Measurements from ENCODE around the gene SIK2.

Gene SIK2

DNA sequence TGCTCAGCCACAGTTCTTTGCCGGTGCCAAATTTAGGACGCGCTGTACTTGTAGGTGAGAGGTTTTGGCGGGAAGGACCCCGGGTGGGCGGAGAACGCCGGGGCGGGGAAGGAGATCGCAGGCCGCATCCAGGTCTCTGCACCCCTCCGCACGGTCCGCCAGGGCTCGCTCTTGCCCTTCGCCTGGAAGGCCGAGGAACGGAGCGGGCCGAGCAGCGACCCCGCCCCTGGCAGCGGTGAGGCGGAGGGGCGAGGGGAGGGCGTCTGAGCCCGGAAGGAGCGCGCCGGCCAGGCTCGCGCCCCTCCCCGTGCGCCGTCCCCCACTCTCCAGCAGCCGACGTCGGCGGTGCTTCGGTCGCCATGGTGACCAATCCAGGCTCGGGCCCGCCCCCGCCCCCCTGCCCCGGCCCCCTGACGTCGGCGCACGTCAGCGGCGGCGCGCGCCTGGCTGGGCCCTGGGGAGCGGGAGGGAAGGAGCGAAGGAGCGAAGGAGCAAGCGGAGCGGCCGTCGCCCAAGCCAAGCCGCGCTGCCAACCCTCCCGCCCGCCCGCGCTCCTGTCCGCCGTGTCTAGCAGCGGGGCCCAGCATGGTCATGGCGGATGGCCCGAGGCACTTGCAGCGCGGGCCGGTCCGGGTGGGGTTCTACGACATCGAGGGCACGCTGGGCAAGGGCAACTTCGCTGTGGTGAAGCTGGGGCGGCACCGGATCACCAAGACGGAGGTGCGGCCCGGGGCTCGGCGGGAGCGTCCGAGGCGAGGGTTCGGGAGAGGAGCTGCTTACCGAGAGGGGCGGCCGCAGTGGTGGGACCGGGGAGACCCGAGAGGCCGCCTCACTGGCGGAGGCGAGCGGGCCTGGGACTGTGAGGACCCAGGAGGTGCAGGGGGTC lies at the start of gene SIK2:
TSS of gene SIK2 (plus strand) at position 471 of the 886 bp plus-strand sequence. CDS start at position 586, 115 bp downstream.
- DNase-seq: peak; percentile 92

GRCh38 chr11:111554532-111554931 lies 47.7 kb upstream of the SIK2 start:
- DNase-seq: no peak

- DNase-seq: no peak
Observed at GRCh38 chr11:111555255-111555654, 47.0 kb upstream of the SIK2 start.

GRCh38 chr11:111557425-111558111 lies 44.7 kb upstream of the SIK2 start:
- no peak for DNase-seq

DNA sequence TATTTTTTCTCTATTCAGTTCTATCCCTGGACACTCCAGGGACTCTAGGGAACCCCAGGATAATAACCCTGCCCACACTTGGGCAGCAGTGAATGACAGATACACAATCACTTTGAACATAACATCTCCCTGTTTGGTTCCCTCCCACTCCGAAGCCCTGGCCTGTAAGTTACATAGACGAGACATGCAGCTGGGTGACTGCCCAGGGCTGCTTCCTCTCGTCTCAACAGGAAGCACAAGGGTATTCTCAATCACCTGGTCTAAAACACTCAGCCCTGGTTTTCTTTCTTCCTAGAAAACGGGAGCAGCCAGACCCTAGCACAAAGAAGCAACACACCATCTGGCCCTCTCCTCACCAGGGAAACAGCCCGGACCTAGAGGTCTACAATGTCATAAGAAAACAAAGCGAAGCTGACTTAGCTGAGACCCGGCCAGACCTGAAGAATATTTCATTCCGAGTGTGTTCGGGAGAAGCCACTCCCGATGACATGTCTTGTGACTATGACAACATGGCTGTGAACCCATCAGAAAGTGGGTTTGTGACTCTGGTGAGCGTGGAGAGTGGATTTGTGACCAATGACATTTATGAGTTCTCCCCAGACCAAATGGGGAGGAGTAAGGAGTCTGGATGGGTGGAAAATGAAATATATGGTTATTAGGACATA lies 42.3 kb upstream of the SIK2 start:
- DNase-seq: no peak

DNA sequence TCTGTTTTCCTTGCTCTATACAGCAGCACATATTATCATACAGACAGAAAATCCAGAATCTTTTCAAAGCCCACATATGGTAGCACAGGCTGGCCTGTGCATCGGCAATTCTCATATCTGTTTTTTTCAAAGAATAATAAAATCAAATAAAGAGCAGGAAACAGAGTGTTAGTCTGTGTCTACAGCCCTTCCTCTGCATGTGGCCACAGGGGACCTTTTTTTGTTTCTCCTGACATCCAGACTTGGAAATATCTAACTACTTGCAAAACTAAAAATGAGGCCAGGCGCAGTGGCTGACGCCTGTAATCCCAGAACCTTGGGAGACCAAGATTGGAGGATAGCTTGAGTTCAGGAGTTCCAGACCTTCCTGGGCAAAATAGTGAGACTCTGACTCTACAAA lies 41.4 kb upstream of the SIK2 start:
- DNase-seq: no peak

GRCh38 chr11:111561306-111561705 lies 40.9 kb upstream of the SIK2 start:
- DNase-seq: no peak

- no peak for DNase-seq
Observed at GRCh38 chr11:111561791-111562325, 40.4 kb upstream of the SIK2 start.

GRCh38 chr11:111562692-111563389 lies 39.4 kb upstream of the SIK2 start:
- DNase-seq: no peak

DNA sequence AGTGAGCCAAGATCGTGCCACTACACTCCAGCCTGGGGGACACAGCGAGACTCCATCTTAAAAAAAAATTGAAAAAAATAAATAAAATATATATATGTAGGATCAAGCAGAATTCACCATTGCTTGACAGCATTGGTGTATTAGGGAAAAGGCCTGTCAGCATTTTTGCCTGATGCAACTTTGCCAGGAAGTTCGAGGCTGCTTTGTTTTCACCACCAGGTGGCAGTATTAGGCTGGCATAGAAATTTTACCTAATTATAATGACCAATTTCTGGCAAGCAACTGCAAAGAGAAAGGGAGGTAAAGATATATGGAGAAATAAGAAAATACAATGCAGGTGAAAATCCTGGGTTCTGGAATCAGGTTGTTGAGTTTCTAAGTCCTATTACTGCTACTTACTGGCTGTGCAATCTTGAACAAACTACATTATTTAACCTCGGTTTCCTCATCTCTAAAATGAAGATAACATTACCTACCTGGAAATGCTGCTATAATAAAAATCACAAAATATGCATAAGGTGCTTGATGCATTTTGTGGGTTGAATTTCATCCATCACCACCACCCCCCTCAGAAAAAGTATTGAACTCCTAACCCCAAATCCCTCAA lies 37.0 kb upstream of the SIK2 start:
- DNase-seq: peak; percentile 55

DNA sequence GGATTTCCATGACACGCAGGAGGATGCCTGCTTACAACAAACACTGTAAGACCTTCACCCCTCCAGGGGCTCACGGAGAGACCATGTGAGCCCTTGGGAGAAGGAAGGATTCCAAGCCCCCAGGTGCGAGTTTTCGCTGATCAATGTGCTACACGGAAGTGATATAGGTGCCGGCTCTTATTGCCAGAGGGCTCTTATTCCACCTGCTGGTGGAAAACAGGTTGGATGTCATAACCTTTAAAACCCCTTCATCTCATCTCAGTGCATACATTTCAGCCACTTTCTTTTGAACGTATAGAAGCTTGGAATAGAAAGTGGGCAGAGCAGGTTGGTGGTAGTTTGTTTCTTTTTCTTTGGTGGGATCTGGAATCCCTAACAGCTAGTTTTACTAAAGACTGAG lies 35.9 kb upstream of the SIK2 start:
- no peak for DNase-seq

GRCh38 chr11:111569476-111569875 lies 32.8 kb upstream of the SIK2 start:
- DNase-seq: no peak

DNA sequence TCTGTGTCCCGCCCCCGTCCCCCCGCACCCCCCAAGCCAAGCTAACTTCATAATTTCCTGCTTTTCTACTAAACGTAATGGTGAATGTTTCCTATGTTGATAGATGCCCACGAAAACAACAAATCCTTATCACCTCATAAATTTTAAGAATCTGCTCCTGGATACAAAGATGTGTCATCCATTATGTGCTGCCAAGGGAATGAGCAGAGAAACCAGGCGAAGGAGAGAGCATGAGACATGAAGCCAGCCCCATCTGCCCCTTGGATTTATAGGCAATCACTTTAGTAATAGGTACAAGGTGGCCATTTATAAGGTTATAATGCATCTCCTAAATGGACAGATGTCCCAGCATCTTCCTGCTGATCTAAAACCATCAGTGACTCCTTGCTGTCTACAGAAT lies 31.5 kb upstream of the SIK2 start:
- no peak for DNase-seq

DNA sequence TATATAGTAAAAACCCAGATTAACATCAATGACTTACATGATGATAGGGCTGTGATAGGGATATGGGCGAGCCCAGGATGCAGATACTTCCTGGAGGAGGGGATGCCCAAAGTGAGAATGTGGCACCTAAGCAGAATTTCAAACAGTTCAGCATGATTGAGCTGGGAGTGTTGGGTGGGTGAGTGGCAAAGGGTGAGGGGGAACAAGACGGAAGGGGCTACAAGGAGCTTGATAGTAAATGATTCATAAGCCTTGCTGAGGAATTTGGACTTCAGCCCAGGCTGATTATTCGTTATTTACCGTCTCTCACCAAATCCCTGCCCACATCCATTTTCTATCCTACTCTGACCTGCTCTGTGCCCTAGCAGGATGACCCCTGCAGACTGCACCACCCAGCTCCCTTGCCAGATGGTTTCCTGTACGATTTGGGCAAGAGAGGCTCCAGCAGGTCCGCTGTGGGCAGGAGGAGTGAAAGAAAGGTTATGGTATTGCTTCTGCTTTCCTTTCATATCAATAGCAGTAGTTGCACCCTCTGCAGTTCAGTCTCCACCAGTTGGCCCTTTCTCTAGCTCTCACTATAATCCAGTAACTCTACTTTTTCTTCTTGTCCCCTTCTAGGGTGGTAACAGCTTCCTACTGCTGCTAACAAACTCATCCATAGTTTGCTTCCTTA lies 30.3 kb upstream of the SIK2 start:
- no peak for DNase-seq

DNA sequence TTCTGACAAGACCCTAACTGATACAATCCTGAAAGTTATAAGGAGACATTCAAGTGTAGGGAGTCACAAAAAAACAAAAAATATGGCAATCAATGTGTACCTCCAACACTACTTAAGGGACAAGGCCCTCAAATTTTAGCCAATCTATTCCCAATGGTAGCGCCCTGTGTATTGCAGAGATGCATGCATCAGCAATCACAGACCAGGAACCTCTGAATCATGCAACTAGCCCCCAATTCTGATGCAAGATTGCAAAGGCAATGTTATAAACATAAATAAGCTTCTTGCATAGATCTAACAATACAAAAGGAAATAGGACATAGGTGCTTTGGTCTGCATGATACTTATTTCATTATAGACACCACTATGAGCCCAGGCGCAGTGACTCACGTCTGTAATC lies 29.7 kb upstream of the SIK2 start:
- DNase-seq: no peak

- no peak for DNase-seq
Observed at GRCh38 chr11:111573821-111574249, 28.4 kb upstream of the SIK2 start.

GRCh38 chr11:111574373-111575225 lies 27.6 kb upstream of the SIK2 start:
- DNase-seq: no peak

DNA sequence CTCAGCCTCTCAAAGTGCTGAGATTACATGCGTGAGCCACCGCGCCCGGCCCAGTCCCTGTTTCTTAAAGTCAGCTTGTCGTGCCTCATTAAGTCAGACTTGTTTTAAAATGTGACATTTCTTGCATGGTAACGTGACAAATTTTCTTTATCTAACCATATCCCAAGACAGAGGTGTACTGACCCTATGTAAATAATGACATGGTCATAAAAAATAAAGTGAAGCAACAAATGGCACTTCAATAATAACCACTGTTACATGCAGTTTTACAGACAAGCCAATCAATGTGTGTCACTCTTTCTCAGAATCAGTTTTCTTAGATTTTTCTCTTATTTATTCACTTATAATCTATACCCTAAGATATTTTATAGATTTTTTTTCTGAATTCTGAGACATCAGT lies 26.5 kb upstream of the SIK2 start:
- DNase-seq: no peak

DNA sequence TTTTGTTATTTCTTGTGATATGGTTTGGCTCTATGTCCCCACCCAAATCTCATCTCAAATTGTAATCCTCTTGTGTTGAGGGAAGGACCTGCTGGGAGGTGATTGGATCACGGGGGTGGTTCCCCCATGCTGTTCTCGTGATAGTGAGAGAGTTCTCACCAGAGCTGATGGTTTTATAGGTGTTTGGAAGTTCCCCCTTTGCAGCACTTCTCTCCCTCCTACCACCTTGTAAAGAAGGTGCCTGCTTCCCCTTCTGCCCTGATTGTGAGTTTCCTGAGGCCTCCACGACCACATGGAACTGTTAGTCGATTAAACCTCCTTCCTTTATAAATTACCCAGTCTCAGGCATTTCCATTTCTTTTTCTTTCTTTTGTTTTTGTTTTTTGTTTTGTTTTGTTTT lies 24.4 kb upstream of the SIK2 start:
- no peak for DNase-seq

DNA sequence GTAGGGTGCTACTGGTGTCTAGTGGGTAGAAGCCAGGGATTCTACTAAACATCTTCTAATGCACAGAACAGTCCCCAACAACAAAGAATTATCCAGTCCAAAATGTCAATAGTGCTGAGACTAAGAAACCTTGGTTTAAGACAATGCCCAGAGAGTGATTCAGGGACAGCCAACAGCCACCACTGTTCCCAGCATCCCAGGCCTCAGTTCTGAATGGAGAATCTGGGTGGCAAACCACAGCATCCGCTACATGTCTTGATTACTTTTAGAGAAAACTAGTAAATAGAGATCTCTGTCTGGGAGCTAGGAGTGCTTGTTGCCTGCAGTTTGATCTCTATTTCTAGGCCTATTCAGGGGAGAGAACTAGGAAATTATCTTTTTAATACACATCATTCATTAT lies 20.9 kb upstream of the SIK2 start:
- no peak for DNase-seq

GRCh38 chr11:111582163-111582562 lies 20.1 kb upstream of the SIK2 start:
- no peak for DNase-seq

Measured in stimulated activated CD4-positive, alpha-beta T cell treated with anti-CD3 and anti-CD28 coated beads, Interleukin-1b, Interleukin-23, amount 100 ng/mL, for 48 hours (primary cell).